SK-N-MC (cell line): ENCODE results near the gene TBC1D22A.

ENCODE experiments used
- EZH2 ChIP-seq: fragments of 200-600 bp; sonication (generic); IDR thresholded peaks from one replicate; pipeline ENCODE4 v1.6.1; 2017; ENCODE audit warnings: antibody characterized with exemption
- FOXP2 ChIP-seq: optimal IDR thresholded peaks from 2 replicates; pipeline ENCODE3; 2011; ENCODE audit warnings: mild to moderate bottlenecking, moderate library complexity; ENCODE audit not compliant: insufficient read depth; ENCODE audit errors: extremely low read length, control extremely low read depth
- POLR2AphosphoS5 ChIP-seq: IDR thresholded peaks from 2 replicates; pipeline ENCODE4 v1.6.1; 2012; ENCODE audit warnings: mild to moderate bottlenecking, low read depth, low read length, borderline replicate concordance

DNA sequence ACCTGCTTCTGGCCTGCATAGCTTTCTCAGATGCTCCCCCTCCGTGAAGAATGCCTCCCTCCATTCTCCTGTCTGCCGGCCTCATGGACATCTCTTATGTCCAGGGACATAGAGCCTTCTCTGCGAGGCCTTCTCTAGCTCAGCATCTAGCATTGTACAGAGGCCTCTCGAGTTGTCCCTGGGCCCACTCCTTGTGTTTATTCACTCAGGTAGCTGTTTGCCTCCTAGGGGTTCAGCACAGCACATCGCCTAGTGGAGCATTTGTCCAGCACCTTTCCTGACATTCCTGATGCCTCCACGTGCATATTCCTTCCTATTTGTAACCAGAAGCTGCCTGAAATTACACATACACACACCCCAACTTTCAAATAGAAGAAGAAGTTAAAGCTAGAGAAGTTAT is 101.3 kb downstream of the TBC1D22A start:
- TF ChIP-seq EZH2 (no peak), POLR2AphosphoS5 (no peak), FOXP2 (no peak)
